HepG2 (cell line): ENCODE results near the gene EOLA1.

Experiments used
- ARNT ChIP-seq: fragments of 450-650 bp; IDR thresholded peaks from 2 replicates; pipeline ENCODE4 v1.6.1; 2017
- MAFK ChIP-seq, 2 experiments: IDR thresholded peaks in 1 of 2; conservative IDR thresholded peaks in 1 of 2; 2 replicates each; pipeline ENCODE4 v1.6.1; 2011; ENCODE audit warnings: improper control_type of control experiment in 2 of 2, low read length in 2 of 2
- TF ChIP-seq, protein P1 (sequence below): sonication (generic); formaldehyde crosslinking; IDR thresholded peaks from 2 replicates; pipeline ENCODE4 v1.4.0; 2020; ENCODE audit warnings: missing genetic modification reagents, borderline replicate concordance

DNA sequence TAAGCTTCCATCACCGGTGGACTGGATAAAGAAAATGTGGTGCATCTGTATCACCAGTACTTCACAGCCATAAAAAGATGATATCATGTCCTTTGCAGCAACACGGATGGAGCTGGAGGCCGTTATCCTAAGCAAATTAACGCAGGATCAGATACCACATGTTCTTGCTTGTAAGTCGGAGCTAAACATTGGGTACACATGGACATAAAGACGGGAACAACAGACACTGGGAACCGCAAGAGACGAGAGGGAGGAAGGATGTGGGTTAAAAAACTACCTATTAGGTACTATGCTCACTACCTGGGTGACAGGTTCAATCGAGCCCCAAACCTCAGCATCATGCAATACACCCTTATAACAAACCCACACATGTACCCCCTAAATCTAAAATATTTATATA lies 19.4 kb upstream of the EOLA1 start:
- TF ChIP-seq MAFK (conservative IDR thresholded peaks at IDR 0.05 in 1 of 2, IDR thresholded peaks at IDR 0.05 in 1 of 2; ENCODE audit: low read length in 2 of 2) (no peak), ARNT (no peak)
- TF ChIP-seq, protein P1, sequence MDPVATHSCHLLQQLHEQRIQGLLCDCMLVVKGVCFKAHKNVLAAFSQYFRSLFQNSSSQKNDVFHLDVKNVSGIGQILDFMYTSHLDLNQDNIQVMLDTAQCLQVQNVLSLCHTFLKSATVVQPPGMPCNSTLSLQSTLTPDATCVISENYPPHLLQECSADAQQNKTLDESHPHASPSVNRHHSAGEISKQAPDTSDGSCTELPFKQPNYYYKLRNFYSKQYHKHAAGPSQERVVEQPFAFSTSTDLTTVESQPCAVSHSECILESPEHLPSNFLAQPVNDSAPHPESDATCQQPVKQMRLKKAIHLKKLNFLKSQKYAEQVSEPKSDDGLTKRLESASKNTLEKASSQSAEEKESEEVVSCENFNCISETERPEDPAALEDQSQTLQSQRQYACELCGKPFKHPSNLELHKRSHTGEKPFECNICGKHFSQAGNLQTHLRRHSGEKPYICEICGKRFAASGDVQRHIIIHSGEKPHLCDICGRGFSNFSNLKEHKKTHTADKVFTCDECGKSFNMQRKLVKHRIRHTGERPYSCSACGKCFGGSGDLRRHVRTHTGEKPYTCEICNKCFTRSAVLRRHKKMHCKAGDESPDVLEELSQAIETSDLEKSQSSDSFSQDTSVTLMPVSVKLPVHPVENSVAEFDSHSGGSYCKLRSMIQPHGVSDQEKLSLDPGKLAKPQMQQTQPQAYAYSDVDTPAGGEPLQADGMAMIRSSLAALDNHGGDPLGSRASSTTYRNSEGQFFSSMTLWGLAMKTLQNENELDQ, result no peak
